ENCODE data around the gene PIP4P1.
"Not testable (repeated sequence)": the region's sequence is repeated elsewhere in the genome, so short reads cannot be mapped to it uniquely, and the experiment has no call there.

PIP4P1 gene

DNA sequence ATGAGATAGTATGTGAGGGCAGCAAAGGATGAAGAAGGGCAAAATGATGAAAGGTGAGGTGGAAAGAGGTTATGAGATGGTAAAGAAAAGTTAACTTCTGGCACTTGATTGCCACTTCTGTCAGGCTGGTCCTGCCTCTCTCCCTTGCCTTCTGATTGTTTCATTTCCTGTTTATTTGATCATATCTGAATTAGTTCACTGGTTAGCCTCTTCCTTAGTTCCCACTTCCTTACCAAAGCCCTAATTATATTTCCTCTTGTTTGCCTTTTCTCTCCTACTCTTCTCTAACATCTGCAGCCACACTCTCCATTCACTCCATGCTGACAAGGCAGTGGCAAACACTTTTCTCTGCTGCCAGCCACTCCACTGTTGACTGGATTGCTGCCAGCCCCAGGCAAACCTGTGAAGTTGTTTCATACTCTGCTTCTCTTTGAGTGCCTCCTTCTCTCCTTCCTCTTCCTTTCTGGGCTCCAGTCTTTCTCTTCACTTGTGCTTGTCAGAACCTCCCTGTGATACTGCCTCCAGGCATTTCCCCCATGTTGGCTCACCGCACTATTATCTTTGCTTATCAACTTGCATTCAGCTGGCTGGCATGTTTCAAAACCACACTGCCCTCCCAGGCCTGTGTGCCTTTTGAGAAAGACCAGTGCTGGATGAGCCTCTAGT lies 16.1 kb upstream of the PIP4P1 start:
- no peak for DNase-seq (ENCODE audit: extremely low read depth in 1 of 2, low read depth in 1 of 2)

DNA sequence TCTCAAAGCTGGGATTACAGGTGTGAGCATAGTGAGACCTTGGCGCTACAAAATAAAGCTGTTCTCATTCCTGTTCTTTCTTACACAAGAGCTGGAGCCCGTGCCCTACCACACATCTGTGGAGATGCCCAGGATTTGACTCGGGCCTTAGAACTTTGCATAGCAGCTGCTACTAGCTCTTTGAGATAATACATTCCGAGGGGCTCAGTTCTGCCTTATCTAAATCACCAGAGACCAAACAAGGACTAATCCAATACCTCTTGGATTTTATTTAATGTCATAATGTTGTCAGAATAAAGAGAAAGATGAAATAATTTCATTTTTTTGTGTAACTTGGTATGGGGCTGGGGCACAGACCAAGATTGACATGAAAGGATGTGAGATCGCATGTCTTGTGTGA lies 15.5 kb upstream of the PIP4P1 start:
- DNase-seq (ENCODE audit: extremely low read depth in 1 of 2, low read depth in 1 of 2): no peak

- no peak for DNase-seq (ENCODE audit: extremely low read depth in 1 of 2, low read depth in 1 of 2)
Measured at GRCh38 chr14:20472536-20473169, 11.4 kb upstream of the PIP4P1 start.

- DNase-seq (ENCODE audit: extremely low read depth in 1 of 2, low read depth in 1 of 2): no peak
Measured at GRCh38 chr14:20470603-20470901, 9.3 kb upstream of the PIP4P1 start.

GRCh38 chr14:20469890-20470602 lies 8.8 kb upstream of the PIP4P1 start:
- DNase-seq (ENCODE audit: extremely low read depth in 1 of 2, low read depth in 1 of 2): peak in 1 of 2 donors; percentile 65

DNA sequence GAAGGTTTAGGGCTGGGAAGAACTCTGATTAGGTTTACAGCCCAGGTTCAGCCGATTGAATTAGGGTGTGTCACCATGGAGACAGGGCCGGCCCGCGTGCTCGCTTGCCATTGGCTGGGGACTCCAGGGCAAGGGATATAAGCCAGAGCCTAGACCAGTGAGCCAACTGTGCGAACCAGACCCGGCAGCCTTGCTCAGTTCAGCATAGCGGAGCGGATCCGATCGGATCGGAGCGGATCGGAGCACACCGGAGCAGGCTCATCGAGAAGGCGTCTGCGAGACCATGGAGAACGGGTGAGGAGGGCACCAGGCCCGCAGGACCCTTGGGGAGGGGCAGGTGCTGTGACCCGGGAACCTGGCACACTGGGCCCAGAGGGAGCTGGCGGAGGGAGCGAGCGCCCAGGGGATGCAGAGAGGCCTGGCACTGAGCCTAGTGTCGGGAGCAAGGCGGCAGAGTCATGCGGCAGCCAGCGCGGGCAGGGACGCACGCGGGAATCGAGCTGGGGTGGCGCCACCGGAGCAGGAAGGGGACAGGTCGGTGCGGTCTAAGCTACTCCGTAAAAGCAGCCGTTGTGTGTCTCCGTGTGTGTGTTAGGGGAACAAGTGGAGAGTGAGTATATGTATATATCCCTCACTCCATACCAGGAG lies 8.1 kb upstream of the PIP4P1 start, which contains the start of gene PNP:
Gene PNP, plus strand, starts transcription at position 165 of the 648 bp plus-strand sequence. Its CDS starts 119 bp downstream, at position 284.
- DNase-seq (ENCODE audit: extremely low read depth in 1 of 2, low read depth in 1 of 2): peak; percentile 71 to 84

DNA sequence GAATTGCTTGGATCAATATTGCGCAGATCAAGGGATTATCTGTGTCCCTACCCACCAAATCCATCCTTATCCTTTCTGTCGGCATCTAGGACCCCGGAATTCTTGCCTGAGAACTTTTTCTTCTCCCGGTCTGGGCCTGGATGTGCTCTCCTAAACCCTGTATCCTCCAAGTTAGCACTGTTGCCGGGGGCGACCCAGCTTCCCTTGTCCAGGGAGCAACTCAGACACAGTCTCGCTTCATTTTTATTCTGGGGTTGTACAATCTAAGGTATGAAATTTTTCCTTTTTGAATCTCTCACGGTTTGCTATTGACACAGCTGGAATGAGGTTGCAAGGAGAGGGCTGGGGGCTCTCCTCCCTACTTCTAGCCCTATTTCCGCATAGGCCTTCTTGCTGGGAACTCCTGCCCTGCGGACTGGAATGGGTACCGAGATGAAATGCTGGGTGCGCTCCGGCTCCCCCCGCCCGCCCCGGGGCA lies 7.6 kb upstream of the PIP4P1 start:
- no peak for DNase-seq (ENCODE audit: extremely low read depth in 1 of 2, low read depth in 1 of 2)

DNA sequence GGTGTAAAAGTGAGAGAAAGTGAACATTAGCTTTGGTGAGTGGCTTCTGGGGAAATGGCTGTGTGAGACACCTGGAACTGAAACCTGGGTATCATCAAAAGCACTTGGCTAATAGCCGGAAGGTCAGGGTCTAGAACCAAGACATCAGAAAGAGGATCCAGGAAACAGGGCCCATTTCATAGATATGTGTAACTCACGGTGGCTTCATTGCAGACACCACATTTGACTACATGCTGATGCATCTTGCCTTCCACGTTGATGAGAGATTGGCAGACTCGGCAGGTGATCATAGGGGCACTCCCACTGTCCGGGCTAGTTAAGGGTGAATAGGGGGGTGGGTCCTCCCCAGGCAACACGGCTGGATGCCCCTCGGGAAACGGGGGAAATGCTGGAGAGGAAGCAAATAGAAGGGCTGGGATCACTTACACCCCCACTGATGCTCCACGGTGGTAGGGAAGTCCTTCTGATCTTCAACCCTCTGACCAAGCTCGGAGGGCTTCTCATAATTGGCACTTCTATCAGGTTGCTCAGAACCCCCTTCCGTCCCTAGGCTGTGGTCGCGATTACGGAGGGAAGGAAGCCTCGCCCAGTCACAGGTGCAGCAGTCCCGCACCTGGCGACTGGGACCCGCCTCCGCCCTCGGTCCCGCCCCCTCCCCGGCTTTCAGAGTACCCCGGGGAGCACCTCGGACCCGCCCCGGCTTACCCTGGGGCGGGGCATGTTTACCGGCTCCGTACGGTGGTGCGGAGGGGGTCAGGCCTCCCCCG lies 593 bp downstream of the PIP4P1 start:
- DNase-seq (ENCODE audit: extremely low read depth in 1 of 2, low read depth in 1 of 2): peak in 1 of 2 donors; percentile 24

DNA sequence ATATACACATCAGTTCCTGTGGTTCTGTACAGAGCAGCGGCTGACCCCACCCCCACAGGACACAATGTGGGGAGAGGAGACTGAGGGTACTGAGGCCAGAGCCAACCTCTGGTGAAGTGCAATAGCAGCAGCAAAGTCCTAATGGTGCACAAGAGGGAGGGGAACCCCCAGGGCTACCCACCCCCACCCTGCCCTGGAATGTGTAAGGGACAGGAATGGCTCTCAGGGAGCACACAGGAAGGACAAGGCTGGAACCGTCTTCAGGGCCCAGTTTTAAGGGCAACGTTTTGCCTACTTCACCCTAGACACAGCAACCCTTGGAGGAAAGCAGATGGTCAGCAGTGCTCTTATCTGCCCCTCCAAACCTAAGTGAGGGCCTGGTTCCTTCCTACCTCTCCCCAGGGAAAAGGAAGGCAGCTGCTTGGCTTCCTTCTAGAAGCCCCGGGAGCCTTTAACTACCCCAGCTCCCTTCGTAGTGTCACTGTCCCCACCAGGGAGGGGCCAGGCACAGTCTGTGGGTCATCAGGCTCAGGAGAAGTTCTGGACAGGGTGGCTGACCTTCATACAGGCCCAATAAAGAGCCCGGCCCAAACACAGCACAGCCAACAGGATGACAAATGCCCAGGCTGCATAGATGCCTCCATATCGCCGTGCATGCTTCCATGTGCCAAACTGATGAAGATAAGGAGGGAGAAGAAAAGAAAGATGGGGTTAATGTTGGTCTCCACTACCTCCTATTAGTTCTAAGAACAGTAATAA lies 3.0 kb downstream of the PIP4P1 start:
- DNase-seq (ENCODE audit: extremely low read depth in 1 of 2, low read depth in 1 of 2): no peak

DNA sequence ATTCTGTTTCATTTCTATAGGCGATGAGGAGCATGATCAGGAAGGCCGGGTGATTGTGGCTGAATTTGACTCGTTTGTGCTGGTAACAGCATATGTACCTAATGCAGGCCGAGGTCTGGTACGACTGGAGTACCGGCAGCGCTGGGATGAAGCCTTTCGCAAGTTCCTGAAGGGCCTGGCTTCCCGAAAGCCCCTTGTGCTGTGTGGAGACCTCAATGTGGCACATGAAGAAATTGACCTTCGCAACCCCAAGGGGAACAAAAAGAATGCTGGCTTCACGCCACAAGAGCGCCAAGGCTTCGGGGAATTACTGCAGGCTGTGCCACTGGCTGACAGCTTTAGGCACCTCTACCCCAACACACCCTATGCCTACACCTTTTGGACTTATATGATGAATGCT lies 4.3 kb downstream of the PIP4P1 start:
- no peak for DNase-seq (ENCODE audit: extremely low read depth in 1 of 2, low read depth in 1 of 2)

GRCh38 chr14:20455355-20456300 lies 5.6 kb downstream of the PIP4P1 start:
- peak in 1 of 2 donors; percentile 12 for DNase-seq (ENCODE audit: extremely low read depth in 1 of 2, low read depth in 1 of 2)

GRCh38 chr14:20454516-20455354 lies 6.5 kb downstream of the PIP4P1 start, which contains the start of the genes APEX1 and OSGEP:
Gene APEX1, plus strand, starts transcription at chr14:20455226. Its CDS starts 420 bp downstream, at chr14:20455646.
Gene OSGEP, minus strand, starts transcription at chr14:20454812. Its CDS starts 129 bp downstream, at chr14:20454683.
- DNase-seq (ENCODE audit: extremely low read depth in 1 of 2, low read depth in 1 of 2): peak; percentile 92 to 97

- not testable (repeated sequence) for DNase-seq (ENCODE audit: extremely low read depth in 1 of 2, low read depth in 1 of 2)
Measured at GRCh38 chr14:20452831-20453230, 8.4 kb downstream of the PIP4P1 start.

- DNase-seq (ENCODE audit: extremely low read depth in 1 of 2, low read depth in 1 of 2): no peak
Measured at GRCh38 chr14:20446889-20447288, 14.3 kb downstream of the PIP4P1 start.

GRCh38 chr14:20443650-20444049 lies 17.6 kb downstream of the PIP4P1 start:
- not testable (repeated sequence) for DNase-seq (ENCODE audit: extremely low read depth in 1 of 2, low read depth in 1 of 2)

- DNase-seq (ENCODE audit: extremely low read depth in 1 of 2, low read depth in 1 of 2): no peak
Measured at GRCh38 chr14:20441461-20441860, 19.8 kb downstream of the PIP4P1 start.

DNA sequence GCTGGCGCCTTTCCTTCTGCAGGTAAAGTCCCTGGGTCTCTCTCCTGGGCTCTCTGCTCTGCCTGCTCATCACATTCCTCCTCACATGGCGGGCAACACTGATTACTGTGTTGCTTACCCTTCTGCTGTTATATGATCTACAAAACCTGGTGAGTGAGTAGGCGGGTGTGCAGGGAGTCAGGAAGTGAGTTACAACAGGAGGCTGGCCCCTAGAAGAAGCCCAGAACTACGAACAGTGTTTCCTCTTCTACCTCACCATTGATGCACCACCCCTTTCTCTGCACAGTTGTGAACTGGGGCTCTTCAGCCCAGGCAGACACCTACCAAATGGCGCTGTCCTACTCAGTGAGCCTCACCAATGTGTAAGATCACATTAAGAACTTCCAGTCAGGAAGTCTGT lies 20.4 kb downstream of the PIP4P1 start:
- DNase-seq (ENCODE audit: extremely low read depth in 1 of 2, low read depth in 1 of 2): peak in 1 of 2 donors; percentile 17

DNA sequence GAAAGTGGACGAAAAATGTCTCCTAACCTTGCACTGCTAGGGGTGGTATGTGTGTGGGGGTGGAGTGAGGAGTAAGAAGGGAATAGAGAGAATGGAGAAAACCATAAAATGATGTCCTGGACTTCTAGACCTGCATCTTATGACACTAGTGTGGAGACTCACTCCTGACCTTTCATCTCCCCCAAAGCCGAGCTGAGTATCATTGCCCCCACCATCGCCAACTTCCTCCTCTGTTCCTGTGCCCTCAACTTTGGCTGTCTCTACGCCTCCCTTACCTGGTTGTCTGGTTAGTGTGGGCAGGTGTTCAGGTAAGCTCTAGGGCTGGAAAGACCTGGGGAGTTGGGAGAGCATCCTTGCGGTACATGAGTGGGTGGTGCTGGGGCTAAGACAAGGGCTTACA lies 20.8 kb downstream of the PIP4P1 start:
- DNase-seq (ENCODE audit: extremely low read depth in 1 of 2, low read depth in 1 of 2): no peak
